Spleen (tissue), 7 donors: ENCODE results near the gene DNAAF9.

Experiments
- POLR2A ChIP-seq, 3 donors: fragments of 450-650 bp; IDR thresholded peaks; one replicate each; pipeline ENCODE4 v1.5.1; 2017; ENCODE audit warnings: antibody characterized with exemption in 3 of 3, mild to moderate bottlenecking in 1 of 3
- TF ChIP-seq, protein P1 (sequence below), 11 experiments: fragments of 200-600 bp in 7 of 11; fragments of 450-650 bp in 4 of 11; sonication (generic) in 4 of 11; IDR thresholded peaks in 8 of 11; conservative IDR thresholded peaks in 3 of 11; 1 replicate in 7 of 11; 2 replicates in 4 of 11; pipeline versions ENCODE4 v1.4.0 to v1.8.0; 2016 to 2021; ENCODE audit warnings: antibody characterized with exemption in 11 of 11, inconsistent platforms in 4 of 11, mild to moderate bottlenecking in 1 of 11
- donor health status: DM: no; HTN: no; CAD: no; lungs with moderate emphysema.
- donor health status: DM: no; HTN: no; CAD: no.
- donor health status: DM: no; HTN: no; CAD: no.

DNA sequence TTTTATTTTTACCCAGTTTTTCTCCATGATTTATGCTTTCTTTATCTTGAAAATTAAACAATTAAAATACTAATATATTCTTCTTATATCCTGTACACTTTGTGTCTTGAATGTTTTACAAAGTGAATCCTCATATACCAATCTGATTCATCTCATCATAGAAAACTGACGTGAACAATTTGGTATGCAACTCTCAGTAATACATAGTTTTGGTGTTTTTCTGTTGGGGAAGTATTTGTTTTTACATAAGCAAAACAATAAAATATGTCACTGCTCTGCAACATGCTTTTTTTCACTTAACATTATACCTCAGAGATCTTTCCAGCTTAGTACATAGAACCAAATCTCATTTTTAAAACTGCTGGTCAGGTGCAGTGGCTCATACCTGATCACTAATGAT is 14.7 kb downstream of the DNAAF9 start:
- TF ChIP-seq, protein P1, sequence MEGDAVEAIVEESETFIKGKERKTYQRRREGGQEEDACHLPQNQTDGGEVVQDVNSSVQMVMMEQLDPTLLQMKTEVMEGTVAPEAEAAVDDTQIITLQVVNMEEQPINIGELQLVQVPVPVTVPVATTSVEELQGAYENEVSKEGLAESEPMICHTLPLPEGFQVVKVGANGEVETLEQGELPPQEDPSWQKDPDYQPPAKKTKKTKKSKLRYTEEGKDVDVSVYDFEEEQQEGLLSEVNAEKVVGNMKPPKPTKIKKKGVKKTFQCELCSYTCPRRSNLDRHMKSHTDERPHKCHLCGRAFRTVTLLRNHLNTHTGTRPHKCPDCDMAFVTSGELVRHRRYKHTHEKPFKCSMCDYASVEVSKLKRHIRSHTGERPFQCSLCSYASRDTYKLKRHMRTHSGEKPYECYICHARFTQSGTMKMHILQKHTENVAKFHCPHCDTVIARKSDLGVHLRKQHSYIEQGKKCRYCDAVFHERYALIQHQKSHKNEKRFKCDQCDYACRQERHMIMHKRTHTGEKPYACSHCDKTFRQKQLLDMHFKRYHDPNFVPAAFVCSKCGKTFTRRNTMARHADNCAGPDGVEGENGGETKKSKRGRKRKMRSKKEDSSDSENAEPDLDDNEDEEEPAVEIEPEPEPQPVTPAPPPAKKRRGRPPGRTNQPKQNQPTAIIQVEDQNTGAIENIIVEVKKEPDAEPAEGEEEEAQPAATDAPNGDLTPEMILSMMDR (IDR thresholded peaks at IDR 0.05 in 8 of 11, conservative IDR thresholded peaks at IDR 0.05 in 3 of 11): no peak
- no peak for TF ChIP-seq POLR2A (IDR thresholded peaks at IDR 0.05)
